Transverse colon (tissue), 4 donors: ENCODE results near the gene SOBP.

Source experiments
- EP300 ChIP-seq: sonication (generic); formaldehyde crosslinking; IDR thresholded peaks from one replicate; pipeline ENCODE4 v1.6.1; 2017; ENCODE audit warnings: antibody characterized with exemption, low read depth
- POLR2A ChIP-seq: fragments of 450-650 bp; IDR thresholded peaks from one replicate; pipeline ENCODE4 v1.6.1; 2016; ENCODE audit warnings: antibody characterized with exemption, mild to moderate bottlenecking, moderate library complexity
- POLR2AphosphoS5 ChIP-seq, 3 donors: sonication (generic); formaldehyde crosslinking; IDR thresholded peaks; one replicate each; pipeline ENCODE4 v1.6.1; 2016; ENCODE audit warnings: antibody characterized with exemption in 3 of 3
- TF ChIP-seq, protein P1 (sequence below), 5 experiments: fragments of 200-600 bp in 3 of 5; fragments of 450-650 bp in 2 of 5; sonication (generic) in 3 of 5; IDR thresholded peaks; 1 replicate in 2 of 5; 2 replicates in 3 of 5; pipeline ENCODE4 v1.5.1; 2016 to 2017; ENCODE audit warnings: antibody characterized with exemption in 5 of 5, inconsistent platforms in 3 of 5, mild to moderate bottlenecking in 2 of 5, moderate library complexity in 1 of 5

DNA sequence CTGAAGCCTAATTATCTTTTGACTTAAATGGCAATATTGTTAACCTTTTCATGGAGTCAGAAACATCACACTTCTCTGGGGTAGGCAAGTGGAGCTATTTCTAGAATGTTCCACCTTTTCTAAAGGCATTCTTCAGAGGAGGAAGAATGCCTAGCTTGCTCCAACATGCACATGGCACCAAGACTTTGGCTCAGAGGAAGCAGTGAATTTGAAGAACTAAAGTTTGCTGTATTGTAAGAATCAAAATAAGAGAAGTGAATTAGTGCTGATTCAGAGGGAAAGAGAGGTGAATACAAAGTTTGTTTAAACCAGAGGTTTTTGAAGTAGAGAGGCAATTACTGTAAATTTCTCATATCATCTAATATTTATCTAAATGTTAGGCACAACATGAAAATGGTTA is 92.2 kb downstream of the SOBP start:
- no peak for TF ChIP-seq POLR2AphosphoS5 (IDR thresholded peaks at IDR 0.05)
- TF ChIP-seq, protein P1, sequence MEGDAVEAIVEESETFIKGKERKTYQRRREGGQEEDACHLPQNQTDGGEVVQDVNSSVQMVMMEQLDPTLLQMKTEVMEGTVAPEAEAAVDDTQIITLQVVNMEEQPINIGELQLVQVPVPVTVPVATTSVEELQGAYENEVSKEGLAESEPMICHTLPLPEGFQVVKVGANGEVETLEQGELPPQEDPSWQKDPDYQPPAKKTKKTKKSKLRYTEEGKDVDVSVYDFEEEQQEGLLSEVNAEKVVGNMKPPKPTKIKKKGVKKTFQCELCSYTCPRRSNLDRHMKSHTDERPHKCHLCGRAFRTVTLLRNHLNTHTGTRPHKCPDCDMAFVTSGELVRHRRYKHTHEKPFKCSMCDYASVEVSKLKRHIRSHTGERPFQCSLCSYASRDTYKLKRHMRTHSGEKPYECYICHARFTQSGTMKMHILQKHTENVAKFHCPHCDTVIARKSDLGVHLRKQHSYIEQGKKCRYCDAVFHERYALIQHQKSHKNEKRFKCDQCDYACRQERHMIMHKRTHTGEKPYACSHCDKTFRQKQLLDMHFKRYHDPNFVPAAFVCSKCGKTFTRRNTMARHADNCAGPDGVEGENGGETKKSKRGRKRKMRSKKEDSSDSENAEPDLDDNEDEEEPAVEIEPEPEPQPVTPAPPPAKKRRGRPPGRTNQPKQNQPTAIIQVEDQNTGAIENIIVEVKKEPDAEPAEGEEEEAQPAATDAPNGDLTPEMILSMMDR (IDR thresholded peaks at IDR 0.05): no peak
- TF ChIP-seq EP300: no peak
- TF ChIP-seq POLR2A: no peak
